Measurements from ENCODE around the gene PLEKHM1.

PLEKHM1 gene

GRCh38 chr17:45437465-45438283 lies 52.8 kb downstream of the PLEKHM1 start:
- TF ChIP-seq, protein P1, sequence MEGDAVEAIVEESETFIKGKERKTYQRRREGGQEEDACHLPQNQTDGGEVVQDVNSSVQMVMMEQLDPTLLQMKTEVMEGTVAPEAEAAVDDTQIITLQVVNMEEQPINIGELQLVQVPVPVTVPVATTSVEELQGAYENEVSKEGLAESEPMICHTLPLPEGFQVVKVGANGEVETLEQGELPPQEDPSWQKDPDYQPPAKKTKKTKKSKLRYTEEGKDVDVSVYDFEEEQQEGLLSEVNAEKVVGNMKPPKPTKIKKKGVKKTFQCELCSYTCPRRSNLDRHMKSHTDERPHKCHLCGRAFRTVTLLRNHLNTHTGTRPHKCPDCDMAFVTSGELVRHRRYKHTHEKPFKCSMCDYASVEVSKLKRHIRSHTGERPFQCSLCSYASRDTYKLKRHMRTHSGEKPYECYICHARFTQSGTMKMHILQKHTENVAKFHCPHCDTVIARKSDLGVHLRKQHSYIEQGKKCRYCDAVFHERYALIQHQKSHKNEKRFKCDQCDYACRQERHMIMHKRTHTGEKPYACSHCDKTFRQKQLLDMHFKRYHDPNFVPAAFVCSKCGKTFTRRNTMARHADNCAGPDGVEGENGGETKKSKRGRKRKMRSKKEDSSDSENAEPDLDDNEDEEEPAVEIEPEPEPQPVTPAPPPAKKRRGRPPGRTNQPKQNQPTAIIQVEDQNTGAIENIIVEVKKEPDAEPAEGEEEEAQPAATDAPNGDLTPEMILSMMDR (IDR thresholded peaks at IDR 0.05; ENCODE audit: insufficient read depth, low read depth, low read length, missing control alignments), result no peak
- DNase-seq (ENCODE audit: low read depth), result no peak
- H3K4me3 ChIP-seq (ENCODE audit: low read length), result no peak overlapping the region

DNA sequence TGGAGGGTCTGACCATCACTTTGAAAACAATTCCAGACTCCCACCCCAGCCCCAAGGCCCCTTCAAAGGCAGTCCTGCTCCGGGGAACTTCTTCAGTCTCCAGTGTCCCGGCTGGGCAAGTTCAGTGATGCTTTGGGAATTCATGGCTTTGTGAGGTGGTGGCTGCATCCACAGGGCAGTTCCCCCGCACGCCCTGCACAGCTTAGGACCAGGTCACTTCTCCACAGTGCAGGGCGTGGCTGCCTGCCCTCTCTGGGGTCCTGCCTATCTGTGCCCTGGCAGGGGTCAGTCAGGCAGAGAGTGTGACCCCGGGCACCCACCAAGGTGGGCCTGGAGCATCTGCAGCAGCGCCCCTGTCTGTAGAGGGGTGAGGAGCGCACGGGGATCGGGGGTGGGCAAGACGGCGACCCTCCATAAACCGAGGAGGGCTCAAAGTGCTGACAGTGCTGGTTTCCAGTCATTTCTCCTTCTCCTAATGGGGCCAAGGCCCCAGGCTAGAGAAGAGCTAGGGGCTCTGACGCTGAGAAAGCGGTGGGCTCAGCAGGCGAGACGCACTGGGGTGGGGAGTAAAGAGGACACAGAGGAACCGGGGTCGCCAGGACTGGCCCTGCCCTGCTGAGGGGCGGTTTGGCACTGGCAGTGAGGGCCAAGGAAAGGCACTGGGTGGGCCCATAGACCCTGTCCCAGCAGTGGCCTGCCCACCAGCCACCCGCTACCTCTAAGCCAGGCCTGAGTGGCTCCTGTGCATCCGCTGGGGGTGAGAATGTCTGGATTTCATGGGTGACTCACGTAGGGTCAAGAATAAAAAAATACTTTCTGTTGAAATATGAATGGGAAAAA lies 53.7 kb downstream of the PLEKHM1 start:
- DNase-seq (ENCODE audit: low read depth), result no peak
- H3K4me3 ChIP-seq (ENCODE audit: low read length), result no peak overlapping the region
- TF ChIP-seq, protein P1 (IDR thresholded peaks at IDR 0.05; ENCODE audit: insufficient read depth, low read depth, low read length, missing control alignments), result no peak

DNA sequence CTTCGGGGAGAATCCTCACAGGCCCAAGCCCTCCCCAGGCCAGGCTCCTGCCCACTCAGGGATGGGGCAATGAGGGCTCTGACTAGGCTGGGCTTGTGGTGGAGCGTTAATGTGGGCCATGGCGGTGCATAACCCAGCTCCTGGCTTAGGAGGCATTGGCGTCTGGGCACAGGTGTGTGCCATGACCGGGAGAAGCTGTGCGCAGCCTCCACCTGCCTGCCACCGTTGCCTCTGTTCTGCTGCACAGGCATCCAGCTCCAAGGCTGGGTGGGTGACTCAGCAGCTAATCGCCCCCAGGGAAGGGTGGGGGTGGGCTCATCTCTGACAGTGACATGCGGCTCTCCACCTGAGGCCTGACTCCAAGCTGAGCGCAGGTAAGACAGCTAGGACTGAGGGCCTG lies 54.4 kb downstream of the PLEKHM1 start:
- H3K4me3 ChIP-seq (ENCODE audit: low read length), result no peak overlapping the region
- TF ChIP-seq, protein P1 (IDR thresholded peaks at IDR 0.05; ENCODE audit: insufficient read depth, low read depth, low read length, missing control alignments), result no peak
- DNase-seq (ENCODE audit: low read depth), result peak; percentile 35

DNA sequence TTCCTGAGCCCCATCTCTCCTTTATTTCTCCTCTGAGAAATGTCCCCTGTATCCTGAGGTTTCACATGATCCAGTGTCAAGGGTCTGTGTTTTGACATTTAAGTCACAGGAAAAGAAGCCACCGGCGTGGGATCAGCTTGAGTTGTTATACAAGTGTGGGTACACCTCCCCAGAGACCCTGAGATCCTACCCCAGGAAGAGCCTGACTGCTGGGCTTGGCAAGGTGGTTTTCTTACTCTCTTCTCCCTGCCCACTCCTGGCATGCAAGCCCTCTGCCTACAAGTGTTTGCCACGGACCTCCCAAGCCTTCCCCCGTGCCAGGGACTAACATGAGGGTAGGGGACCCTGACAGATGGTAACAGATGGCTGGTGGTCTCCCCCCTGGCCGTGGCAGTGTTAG lies 55.0 kb downstream of the PLEKHM1 start:
- TF ChIP-seq, protein P1 (IDR thresholded peaks at IDR 0.05; ENCODE audit: insufficient read depth, low read depth, low read length, missing control alignments), result no peak
- DNase-seq (ENCODE audit: low read depth), result no peak
- H3K4me3 ChIP-seq (ENCODE audit: low read length), result no peak overlapping the region

GRCh38 chr17:45433159-45433535 lies 57.4 kb downstream of the PLEKHM1 start:
- DNase-seq (ENCODE audit: low read depth), result peak; percentile 36
- H3K4me3 ChIP-seq (ENCODE audit: low read length), result no peak overlapping the region
- TF ChIP-seq, protein P1 (IDR thresholded peaks at IDR 0.05; ENCODE audit: insufficient read depth, low read depth, low read length, missing control alignments), result no peak

- DNase-seq (ENCODE audit: low read depth), result peak; percentile 49
- TF ChIP-seq, protein P1 (IDR thresholded peaks at IDR 0.05; ENCODE audit: insufficient read depth, low read depth, low read length, missing control alignments), result no peak
Observed at GRCh38 chr17:45432405-45433158, 57.9 kb downstream of the PLEKHM1 start, which contains the start of gene ARHGAP27. Gene ARHGAP27, minus strand, starts transcription at chr17:45432870. Its CDS starts 2,591 bp downstream, at chr17:45430279.

More at GRCh38 chr17:45432405-45433158, 57.9 kb downstream of the PLEKHM1 start, which contains the start of gene ARHGAP27:
- H3K4me3 ChIP-seq (ENCODE audit: low read length), result peak within 1 kb of the TSS; percentile 66
